GM12892 (cell line): ENCODE measurements around the gene ARHGAP26.

Source experiments
- POLR2A ChIP-seq: IDR thresholded peaks from 2 replicates; pipeline ENCODE4 v1.6.1; 2011; ENCODE audit warnings: low read depth, low read length, control low read depth
- POLR2AphosphoS5 ChIP-seq: IDR thresholded peaks from 2 replicates; pipeline ENCODE4 v1.6.1; 2011; ENCODE audit warnings: low read depth, low read length, control low read depth

GRCh38 chr5:143148771-143149170 is 378.6 kb downstream of the ARHGAP26 start:
- no peak for TF ChIP-seq POLR2A
- no peak for TF ChIP-seq POLR2AphosphoS5
